Panc1 (cell line): ENCODE data around the gene TPRN. TPM values are rescaled to one million over a fixed set of nuclear protein-coding genes. Genes with fewer than 3 reads are reported as not detected.

Experiments
- ATAC-seq: fragments of 200-7000 bp; cut with Tn5 transposase; 2 replicates; pipeline ENCODE4 v1.9.1; 2020; ENCODE audit warnings: mild to moderate bottlenecking, moderate library complexity
- BruUV-seq: library from RNA; stranded (reverse); fragments of 400-500 nt; replicated peaks from 2 replicates; lab custom pipeline; 2021; lab: Mats Ljungman, UMichigan
- CTCF ChIA-PET: fragments of 300-600 bp; sonication (Branson Sonifier 250); formaldehyde crosslinking; loops from one replicate; lab custom pipeline; 2022; ENCODE audit warnings: antibody characterized with exemption; lab: Charles Lee
- POLR2A ChIA-PET: fragments of 300-600 bp; sonication (Branson Sonifier 250); formaldehyde crosslinking; loops from one replicate; lab custom pipeline; 2022; ENCODE audit warnings: antibody characterized with exemption; lab: Charles Lee
- DNase-seq: peaks from one replicate; pipeline ENCODE4 v3.0.0-alpha.2; 2010; ENCODE audit warnings: low read depth, low spot score
- H3K27ac ChIP-seq: 2 replicates; pipeline ENCODE4 v1.5.1; 2011; ENCODE audit warnings: mild to moderate bottlenecking, low read length, inconsistent platforms
- H3K27me3 ChIP-seq: fragments of 200-500 bp; sonication (Bioruptor generic); 2 replicates; pipeline ENCODE4 v1.6.0; 2014; ENCODE audit warnings: low read length, inconsistent platforms; ENCODE audit not compliant: control insufficient read depth, insufficient read depth
- H3K36me3 ChIP-seq: fragments of 200-500 bp; sonication (Bioruptor generic); 2 replicates; pipeline ENCODE4 v1.5.1; 2014; ENCODE audit warnings: inconsistent platforms, mild to moderate bottlenecking, low read length, moderate library complexity; ENCODE audit not compliant: control insufficient read depth, insufficient read depth
- H3K4me1 ChIP-seq: 2 replicates; pipeline ENCODE4 v1.5.1; 2011; ENCODE audit warnings: inconsistent platforms, mild to moderate bottlenecking, low read length, moderate library complexity; ENCODE audit not compliant: control insufficient read depth, insufficient read depth
- H3K4me3 ChIP-seq, 2 experiments: 2 replicates each; pipeline ENCODE4 v1.5.1; 2011 to 2012; ENCODE audit warnings: low read depth in 2 of 2, low read length in 2 of 2, mild to moderate bottlenecking in 2 of 2, inconsistent platforms in 1 of 2, moderate library complexity in 1 of 2
- H3K9me3 ChIP-seq: fragments of 200-500 bp; sonication (Bioruptor generic); 2 replicates; pipeline ENCODE4 v1.5.1; 2014; ENCODE audit warnings: low read depth, mild to moderate bottlenecking, inconsistent platforms, low read length, moderate library complexity; ENCODE audit not compliant: control insufficient read depth, insufficient read depth
- POLR2AphosphoS5 ChIP-seq: IDR thresholded peaks from 2 replicates; pipeline ENCODE4 v1.6.1; 2012; ENCODE audit warnings: mild to moderate bottlenecking, low read depth, low read length, moderate library complexity
- SIN3A ChIP-seq: IDR thresholded peaks from 2 replicates; pipeline ENCODE4 v1.6.1; 2012; ENCODE audit warnings: low read depth, mild to moderate bottlenecking, low read length, moderate library complexity, borderline replicate concordance; ENCODE audit not compliant: insufficient read depth
- TCF7L2 ChIP-seq: IDR thresholded peaks from 2 replicates; pipeline ENCODE4 v1.6.1; 2011; ENCODE audit warnings: mild to moderate bottlenecking, low read depth, low read length, inconsistent platforms
- in situ Hi-C: cut with HindIII; loops from 2 replicates; pipeline ENCODE4 v1.10.0; 2016; ENCODE audit warnings: low sequenced_read_pairs, low pct_unique_long_range_greater_than_20kb
- intact Hi-C: fragments of 100-400 bp; cut with micrococcal nuclease; formaldehyde crosslinking; loops from one replicate; pipeline ENCODE4 v1.10.0; 2022; ENCODE audit not compliant: unreplicated experiment
- total RNA-seq: library from RNA; stranded (reverse); gene quantifications from one replicate; pipeline ENCODE4 v1.2.1, GENCODE V29; 2021; ENCODE audit not compliant: unreplicated experiment
- TF ChIP-seq, protein P1 (sequence below): fragments of 450-650 bp; IDR thresholded peaks from 2 replicates; pipeline ENCODE4 v1.5.1; 2017; ENCODE audit warnings: mild to moderate bottlenecking

The TPRN gene
- total RNA-seq, 1 experiment from 2014 or later = 21.7 TPM

DNA sequence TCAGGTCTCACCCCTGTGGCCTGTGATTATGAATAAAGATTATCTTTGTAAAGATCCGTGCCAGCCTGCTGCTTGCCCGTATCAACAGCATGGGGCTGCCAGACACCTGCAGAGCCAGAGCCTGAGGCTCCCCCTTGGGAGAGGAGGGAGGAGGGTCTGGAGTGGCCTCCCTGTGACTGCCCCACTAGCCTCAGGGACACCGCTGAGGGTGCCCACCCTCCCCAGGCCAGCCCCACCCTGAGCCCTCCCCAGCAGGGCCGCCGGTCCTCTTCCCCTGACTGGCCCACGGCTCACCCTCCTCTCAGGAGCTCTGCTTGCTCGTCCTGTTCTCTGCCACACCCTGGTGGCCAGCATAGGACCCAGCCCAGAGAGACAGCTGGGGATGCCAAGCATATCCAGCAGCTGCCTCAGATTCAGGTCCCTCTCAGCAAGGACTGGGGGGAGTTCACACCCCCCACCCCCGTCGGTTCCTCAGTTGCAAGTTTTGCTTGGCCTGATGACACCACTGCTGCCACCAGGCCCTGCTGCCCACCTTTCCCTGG is 10.2 kb downstream of the TPRN start:
- no TSS peak for BruUV-seq
- in situ Hi-C loops = no loop called here
- H3K9me3 ChIP-seq = no peaks in the 10 kb centered on the region
- POLR2A ChIA-PET = interaction anchor here (0.5 to 0.7 kb wide), 2 partner anchors 11 to 16 kb away, joined by 3 to 4 read pairs; no protein-coding TSS in a partner anchor
- CTCF ChIA-PET = interaction anchor here (0.5 to 0.7 kb wide), 3 partner anchors 22 to 67 kb away, joined by 5 to 10 read pairs (median 5); no protein-coding TSS in a partner anchor
- DNase-seq (no peak), ATAC-seq (peak; percentile 36; the same call in 1 of the 2 replicates)
- TF ChIP-seq, protein P1, sequence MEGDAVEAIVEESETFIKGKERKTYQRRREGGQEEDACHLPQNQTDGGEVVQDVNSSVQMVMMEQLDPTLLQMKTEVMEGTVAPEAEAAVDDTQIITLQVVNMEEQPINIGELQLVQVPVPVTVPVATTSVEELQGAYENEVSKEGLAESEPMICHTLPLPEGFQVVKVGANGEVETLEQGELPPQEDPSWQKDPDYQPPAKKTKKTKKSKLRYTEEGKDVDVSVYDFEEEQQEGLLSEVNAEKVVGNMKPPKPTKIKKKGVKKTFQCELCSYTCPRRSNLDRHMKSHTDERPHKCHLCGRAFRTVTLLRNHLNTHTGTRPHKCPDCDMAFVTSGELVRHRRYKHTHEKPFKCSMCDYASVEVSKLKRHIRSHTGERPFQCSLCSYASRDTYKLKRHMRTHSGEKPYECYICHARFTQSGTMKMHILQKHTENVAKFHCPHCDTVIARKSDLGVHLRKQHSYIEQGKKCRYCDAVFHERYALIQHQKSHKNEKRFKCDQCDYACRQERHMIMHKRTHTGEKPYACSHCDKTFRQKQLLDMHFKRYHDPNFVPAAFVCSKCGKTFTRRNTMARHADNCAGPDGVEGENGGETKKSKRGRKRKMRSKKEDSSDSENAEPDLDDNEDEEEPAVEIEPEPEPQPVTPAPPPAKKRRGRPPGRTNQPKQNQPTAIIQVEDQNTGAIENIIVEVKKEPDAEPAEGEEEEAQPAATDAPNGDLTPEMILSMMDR = peak; percentile 52; the same call in 1 of the 2 replicates
- no peak for TF ChIP-seq TCF7L2
- H3K27ac ChIP-seq = no peak overlapping the region
- no peak overlapping the region for H3K4me3 ChIP-seq
- peaks cover 37% of the 10 kb centered on the region for H3K4me1 ChIP-seq
- intact Hi-C loops = no loop called here
- no peaks in the 10 kb centered on the region for H3K27me3 ChIP-seq
- no peaks in the 10 kb centered on the region; the same call in 1 of the 2 replicates for H3K36me3 ChIP-seq

- BruUV-seq = no TSS peak
- in situ Hi-C loops = no loop called here
- peak overlapping the region; percentile 74 for H3K27ac ChIP-seq
- no peaks in the 10 kb centered on the region for H3K9me3 ChIP-seq
- H3K4me1 ChIP-seq = peaks cover 31% of the 10 kb centered on the region
- intact Hi-C loops = no loop called here
- ATAC-seq (no peak; the same call in 1 of the 2 replicates), DNase-seq (no peak)
- H3K36me3 ChIP-seq = no peaks in the 10 kb centered on the region; the same call in 1 of the 2 replicates
- TF ChIP-seq POLR2AphosphoS5 (no peak), SIN3A (no peak)
- TF ChIP-seq, protein P1 = peak; percentile 28; the same call in 1 of the 2 replicates
- no peaks in the 10 kb centered on the region for H3K27me3 ChIP-seq
- ChIA-PET CTCF (interaction anchor here (1.1 to 1.2 kb wide), 2 partner anchors 9 to 13 kb away, joined by 3 to 4 read pairs; no protein-coding TSS in a partner anchor), POLR2A (interaction anchor here (0.6 kb wide), 1 partner anchor 12 kb away, joined by 3 read pairs; no protein-coding TSS in a partner anchor)
- H3K4me3 ChIP-seq = peak overlapping the region; percentile 88 to 89
Observed at GRCh38 chr9:137189297-137190295, 10.9 kb downstream of the TPRN start.
